HG03575 (cell line): ENCODE results near the gene UVSSA.

Experiments used
- ATAC-seq: cut with Tn5 transposase; IDR thresholded peaks from one replicate; pipeline ENCODE4 v1.9.1; 2021; ENCODE audit not compliant: unreplicated experiment, insufficient number of reproducible peaks, low FRiP score; ENCODE audit errors: extremely low read depth

UVSSA gene, protein sequence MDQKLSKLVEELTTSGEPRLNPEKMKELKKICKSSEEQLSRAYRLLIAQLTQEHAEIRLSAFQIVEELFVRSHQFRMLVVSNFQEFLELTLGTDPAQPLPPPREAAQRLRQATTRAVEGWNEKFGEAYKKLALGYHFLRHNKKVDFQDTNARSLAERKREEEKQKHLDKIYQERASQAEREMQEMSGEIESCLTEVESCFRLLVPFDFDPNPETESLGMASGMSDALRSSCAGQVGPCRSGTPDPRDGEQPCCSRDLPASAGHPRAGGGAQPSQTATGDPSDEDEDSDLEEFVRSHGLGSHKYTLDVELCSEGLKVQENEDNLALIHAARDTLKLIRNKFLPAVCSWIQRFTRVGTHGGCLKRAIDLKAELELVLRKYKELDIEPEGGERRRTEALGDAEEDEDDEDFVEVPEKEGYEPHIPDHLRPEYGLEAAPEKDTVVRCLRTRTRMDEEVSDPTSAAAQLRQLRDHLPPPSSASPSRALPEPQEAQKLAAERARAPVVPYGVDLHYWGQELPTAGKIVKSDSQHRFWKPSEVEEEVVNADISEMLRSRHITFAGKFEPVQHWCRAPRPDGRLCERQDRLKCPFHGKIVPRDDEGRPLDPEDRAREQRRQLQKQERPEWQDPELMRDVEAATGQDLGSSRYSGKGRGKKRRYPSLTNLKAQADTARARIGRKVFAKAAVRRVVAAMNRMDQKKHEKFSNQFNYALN

DNA sequence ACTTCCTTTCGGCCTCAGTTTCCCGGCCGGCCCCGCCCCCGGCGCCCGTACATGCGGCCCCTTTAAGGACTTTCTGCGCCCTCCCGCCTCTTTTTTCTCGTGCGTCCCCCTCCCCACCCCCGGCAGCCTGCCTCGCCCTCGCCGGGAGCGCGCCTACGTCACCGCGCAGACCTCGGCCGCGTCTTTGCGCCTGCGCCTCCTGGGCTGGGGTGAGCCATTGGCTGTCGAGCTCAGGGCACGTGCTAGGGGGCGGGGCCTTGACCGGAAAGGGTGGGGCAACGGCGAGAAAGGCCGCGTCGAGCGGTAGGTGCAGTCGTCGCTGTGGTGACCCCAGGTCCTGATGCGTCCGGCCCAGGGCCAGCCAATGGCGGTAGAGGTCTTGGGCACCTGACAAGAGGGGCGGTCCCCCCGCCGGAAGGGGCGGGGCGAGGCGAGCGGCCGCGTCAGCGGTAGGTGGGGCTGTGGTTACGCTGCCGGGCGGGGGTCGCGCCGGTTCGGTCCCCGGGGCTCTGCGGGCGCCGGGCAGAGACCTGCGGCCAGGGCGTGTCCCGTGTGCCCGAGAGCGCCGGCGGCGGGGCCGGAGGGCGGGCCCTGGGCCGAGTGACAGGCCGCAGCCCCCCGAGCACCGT, at the start of gene UVSSA:
Gene UVSSA (plus strand): TSS at position 428 of the 629 bp plus-strand sequence. CDS start 884 bp downstream, outside the sequence.
- ATAC-seq, result peak; percentile 55

DNA sequence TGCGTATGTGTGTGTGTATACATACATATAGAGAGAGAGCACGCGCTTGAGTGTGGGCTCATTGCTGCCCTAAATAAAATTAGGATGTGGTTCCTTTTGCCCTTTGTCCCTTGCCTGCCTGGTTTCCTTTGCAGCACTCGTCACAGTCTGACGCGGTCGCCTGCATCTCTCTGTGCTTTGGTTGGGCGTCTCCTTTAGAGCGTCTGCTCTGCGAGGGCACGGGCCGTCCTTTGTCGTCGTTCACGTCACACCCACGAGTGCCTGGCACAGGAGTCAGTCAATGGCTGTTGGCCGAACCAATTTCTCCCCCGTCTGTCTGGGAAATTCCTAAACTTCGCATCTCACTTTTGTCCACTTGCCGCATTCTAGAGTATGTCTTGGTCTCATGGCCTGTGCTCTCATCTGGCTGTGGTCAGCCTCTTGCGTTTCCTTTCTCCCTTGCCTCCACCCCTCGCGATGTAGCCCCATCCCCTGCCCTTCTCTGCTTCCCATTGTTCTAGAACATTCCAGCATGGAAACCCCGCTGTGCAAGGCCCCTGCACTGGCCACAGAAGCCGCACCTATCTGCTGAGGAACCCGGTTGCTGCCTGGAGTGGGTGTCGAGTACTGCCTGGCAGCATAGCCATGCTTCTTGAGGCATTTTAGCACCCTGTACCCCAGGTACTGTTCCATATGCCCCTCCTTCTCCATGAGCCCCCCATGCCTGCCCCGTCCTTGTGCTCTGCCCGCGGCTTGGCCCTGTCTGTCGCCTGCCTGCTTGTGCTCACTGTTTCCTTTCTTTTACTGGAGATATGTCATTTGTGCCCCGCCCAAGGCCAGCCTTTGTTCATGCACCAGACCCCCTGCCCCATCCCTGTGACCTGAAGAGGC, 49.3 kb upstream of the UVSSA start:
- no peak for ATAC-seq

DNA sequence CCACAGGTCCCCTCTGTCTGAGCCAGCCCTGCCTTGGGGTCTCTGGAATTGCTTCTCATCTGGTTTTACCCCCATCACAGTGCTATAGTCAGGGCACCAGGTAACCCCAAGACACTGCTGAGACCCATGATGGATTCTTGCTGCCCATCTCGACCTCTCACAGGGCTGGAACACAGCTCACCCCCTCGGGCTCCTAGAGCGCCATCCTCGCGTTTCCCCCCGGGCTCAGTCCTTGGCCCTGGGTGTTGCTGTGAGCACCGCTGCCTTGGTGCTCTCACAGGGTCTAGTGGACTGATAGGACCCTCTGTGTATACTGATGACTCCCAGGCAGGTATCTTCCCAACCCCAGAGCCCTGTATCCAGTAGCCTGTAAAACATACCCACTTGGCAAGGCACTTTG, 48.5 kb upstream of the UVSSA start:
- ATAC-seq, result no peak

DNA sequence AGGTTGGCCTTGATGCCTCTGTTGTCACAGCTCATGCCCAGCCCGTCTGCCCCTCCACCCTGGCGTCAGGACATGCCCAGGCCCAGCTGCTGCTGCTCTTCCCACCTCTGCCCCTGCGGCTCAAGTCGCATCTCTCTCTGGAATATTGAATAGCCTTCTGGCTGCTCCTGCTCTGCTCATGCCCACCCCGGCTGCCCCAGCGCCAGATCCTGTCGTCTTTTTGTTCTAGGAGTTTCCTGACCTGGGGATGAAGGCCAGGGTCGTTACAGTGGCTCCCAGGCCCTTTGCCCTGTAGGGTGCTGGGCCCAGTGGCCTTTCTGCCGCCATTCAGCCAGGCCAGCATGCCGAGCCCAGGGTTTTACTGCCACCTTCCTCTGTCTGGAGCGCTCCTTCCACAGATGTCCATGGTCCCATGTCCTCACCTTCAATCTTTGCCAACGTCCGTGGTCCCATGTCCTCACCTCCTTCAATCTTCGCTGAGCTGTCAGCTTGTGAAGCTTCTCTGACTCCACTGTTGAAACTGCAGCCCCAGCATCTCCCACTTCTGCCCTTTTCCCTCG, 47.6 kb upstream of the UVSSA start:
- ATAC-seq, result no peak

DNA sequence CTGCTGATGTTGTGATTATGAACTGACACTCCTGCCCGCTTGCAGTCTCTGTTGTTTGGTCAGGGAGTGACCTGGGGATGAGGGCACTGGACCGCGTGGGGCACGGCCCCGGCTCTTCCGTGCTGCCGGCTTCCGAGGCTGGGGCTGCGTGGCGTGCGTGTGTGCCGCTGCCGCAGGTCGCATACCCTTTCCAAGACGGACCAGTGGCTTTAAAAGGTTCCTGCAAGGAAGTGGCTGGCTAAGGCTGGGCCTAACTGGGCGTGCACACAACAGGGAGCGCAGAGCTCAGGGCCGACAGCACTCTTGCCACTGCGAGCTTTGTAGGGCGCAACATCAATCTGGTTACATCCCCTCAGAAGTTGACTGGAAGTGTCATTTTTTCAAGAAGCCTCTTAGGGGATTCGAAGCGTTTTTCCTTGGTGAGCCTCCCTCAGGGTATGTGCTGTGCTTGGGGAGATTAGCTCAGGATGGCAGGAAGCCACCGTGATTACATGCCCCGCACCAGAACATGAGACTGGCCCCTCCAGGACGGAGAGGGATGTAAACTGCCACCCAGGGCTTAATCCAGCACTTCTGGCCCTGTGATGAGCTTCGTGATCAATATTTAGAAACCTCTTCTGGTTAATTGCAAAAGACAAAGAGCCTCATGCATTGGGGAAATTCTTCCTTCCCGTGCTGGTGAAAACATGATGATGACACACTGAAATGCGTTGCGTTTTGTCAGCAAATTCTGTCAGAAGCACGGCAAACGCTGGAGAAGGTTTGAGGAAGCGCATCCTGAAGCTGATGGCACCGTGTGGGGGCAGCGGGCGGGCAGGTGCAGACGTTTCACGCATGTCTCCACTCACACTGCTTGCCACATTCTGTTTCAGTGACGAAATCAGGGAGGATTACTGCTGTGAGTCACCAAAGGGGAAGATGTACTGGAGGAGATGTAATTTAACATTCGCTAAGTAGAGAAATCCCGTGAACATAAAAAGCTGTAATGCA, 46.2 kb upstream of the UVSSA start:
- no peak for ATAC-seq

DNA sequence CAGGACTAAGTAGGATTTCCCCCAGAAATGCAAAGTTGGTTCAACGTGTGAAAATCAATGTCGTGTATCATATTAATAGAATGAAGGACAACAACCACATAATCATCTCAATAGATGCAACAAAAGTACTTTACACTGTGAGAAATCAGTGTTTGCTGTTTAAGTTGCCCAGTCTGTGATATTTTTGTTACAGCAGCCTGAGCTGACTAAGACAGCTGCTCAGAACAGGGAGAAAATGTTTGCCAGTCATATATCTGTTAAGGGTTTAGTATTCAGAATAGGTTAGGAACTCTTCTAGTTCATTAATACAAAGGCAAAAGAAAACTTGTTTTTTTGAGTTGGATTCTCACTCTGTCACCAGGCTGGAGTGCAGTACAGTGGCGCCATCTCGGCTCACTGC, 44.8 kb upstream of the UVSSA start:
- ATAC-seq, result no peak

DNA sequence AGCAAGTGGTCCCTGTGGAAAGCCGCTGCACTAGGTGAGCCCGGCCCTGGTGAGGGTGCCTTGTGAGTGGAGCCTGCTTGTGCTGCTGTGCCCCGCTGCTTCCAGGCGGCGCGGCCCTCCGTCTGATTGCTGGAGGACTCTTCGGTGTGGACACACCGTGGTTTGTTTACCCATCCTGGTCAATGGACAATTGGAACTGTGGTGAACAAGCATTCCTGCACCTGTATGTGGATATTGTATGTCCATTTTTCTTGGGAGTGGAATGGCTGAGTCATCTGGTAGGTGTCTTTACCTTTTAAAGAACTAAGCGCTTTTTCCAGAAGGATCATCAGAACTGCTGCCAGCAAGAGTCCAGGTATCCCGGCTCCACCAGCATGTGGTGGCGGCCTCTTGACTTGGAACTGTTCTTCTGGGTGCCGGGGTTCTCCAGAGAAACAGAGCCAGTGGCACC, 41.7 kb upstream of the UVSSA start:
- ATAC-seq, result no peak

DNA sequence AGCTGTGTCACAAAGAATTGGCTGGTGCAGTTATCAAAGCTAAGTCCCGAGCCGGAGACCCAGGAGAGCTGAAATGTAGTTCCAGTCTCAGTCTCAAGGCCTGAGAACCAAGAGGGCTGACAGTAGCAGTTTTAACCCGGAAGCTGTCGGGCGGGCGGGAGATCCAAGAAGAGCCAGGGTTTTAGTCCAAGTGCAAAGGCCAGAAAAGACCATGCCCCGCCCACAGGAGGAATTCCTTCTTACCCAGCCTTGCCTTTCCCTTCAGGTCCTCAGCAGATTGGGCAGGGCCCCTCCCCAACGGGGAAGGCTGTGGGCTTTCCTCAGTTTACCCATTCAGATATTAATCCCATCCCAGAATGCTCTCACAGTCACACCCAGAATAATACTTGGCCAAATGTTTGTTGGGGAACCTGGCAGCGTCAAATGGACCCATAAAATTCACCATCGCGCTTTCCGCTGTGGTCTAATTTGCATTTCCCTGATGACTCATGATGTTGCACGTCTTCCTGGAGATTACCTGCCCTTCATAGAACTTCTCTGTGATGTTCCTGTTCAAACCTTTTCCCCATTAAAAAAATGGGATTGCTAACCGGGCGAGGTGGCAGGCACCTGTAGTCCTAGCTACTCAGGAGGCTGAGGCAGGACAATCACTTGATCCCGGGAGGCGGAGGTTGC, 41.1 kb upstream of the UVSSA start:
- ATAC-seq, result no peak

DNA sequence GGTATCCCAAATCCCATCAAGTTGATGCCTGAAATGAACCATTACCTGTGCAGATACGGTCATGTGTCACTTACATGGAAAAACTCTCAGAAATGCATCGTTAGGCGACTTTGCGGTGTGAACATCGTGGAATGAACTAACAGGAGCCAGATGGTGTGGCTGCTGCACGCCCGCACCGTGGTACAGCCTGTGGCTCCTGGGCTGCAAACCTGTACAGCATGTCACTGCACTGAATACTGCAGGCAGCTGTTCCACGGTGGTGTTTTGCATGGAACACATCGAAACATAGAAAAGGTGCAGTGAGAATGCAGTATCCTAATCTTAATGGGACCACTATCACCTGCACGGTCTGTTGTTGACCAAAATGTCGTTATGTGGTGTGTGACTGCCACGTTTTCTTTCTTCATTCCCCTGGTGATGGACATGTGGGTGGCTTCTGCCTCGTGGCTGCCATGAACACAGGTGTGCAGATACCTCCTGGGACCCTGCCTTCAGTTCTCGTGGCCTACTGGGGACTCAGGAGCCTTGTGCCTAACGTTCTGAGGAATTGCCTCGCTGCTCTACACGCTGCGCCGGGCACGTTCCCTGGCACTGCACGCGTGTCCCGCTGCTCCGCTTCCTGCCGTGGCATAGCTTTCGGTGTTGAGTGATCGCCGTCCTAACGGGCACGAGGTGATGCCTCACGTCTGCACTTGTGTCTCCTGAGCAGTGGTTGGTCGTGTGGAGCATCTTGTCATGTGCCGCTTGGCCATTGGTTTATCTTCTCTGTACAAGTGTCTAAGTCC, 38.9 kb upstream of the UVSSA start:
- no peak for ATAC-seq

DNA sequence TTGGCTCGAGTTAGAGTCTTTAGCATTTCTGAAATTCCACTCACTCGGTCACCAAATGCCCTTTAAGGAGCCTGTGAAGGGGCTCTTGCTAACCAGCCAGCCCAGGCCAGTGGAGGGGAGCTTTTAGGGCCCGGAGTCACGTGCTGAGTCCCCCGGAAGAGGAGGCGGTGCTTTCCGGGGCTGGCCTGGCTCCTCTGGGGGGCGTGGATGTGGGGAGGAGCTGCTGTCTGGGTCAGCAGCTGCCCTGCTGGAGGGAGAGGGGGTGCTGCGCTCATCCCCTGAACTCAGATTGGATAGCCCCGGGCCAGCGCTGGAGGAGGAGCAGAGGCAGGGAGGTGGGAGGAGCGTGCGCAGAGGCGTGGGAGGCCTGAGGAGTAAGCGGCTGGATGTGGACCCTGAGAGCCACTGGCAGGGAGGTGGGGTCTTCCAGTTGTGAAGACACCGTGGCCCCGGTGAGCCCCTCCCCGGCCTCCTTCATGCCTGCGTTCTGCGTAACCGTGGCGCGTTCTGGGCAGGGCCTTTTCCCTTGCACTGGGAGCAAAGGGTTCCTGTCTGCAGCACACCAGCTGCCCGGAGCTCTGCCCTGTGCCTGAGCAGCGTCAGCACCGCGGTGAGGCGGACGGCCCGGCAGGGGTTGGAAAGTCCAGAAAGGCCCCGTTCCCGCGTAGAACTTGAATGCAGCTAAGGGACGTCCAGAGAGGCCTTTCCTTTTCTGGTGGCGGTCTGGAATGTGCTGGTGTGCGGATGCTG, 37.6 kb upstream of the UVSSA start:
- ATAC-seq, result no peak

DNA sequence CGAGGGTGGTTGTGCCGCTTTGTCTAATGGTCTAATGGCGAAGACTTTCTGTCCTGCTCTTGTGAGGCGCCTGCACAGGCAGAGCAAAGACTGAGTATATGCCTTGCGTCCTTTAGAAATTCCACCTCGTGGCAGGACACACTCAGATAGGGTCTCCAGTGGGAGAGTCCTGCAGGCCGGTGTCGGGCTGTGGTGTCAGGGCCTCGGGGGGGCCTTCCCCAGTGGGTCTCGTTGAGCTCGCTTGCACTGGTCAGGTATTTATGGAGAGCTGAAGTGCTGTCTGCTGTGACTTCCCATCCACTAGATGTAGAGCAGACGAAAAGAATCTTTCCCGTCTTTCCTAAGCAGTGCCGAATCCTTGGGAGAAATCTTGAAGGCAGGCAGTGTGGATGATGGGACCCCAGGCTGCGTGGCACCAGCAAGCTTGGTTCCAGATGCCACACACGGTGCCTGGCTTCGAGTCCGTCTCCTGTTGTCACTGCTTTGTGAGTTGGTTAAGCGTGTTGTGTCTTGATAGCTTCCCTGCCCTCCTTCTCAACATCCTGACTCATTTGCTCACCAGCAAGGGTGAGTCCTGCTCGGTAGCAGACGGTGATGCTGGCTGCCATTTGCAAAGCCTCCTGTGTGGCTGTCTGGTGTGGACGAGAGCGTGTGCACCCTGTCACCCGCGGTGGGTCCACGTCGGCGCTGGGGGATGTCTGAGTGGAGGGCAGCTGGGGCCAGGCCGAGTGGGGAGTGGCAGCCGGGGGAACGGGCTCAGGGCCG, 36.8 kb upstream of the UVSSA start:
- ATAC-seq, result no peak

DNA sequence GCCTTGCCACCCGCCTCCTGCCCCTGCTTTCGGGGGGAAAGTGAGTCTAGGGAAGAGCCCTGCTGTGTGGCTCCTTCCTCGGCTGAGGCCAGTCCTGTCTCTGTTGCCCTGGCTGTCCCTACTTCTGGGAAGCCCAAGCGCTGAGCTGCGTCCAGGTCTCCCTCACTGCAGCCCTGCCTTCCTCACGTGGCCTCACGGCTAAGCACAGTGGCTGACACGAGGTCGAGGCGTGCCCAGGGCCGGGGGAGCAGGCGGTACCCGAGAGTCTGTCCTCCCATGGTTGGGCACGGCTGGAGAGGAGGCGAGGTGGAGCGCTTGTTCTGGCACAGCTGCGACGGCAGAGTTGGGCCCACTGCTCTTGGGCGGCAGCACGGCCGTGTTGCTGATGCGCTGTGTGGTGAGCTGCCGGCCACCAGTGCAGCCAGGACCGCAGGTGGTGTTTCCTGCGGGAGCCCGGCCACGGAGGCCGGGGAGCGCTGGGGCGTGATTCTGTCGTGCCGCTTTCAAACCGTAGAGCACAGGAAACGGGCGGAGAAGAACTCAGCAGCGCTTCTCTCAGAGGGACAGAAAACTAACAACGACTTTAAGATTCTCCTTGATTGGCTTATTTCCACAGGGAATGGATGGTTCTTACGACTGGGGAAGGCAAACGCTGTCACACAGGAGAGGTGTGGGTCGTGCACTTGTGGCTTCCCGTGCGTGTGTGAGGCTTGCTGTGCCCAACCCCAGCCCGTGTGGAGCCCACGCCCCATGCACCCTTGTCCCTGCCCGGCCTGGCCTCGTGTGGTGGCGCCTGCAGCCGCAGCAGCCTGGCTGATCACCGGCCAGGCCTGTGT, 36.0 kb upstream of the UVSSA start:
- no peak for ATAC-seq

DNA sequence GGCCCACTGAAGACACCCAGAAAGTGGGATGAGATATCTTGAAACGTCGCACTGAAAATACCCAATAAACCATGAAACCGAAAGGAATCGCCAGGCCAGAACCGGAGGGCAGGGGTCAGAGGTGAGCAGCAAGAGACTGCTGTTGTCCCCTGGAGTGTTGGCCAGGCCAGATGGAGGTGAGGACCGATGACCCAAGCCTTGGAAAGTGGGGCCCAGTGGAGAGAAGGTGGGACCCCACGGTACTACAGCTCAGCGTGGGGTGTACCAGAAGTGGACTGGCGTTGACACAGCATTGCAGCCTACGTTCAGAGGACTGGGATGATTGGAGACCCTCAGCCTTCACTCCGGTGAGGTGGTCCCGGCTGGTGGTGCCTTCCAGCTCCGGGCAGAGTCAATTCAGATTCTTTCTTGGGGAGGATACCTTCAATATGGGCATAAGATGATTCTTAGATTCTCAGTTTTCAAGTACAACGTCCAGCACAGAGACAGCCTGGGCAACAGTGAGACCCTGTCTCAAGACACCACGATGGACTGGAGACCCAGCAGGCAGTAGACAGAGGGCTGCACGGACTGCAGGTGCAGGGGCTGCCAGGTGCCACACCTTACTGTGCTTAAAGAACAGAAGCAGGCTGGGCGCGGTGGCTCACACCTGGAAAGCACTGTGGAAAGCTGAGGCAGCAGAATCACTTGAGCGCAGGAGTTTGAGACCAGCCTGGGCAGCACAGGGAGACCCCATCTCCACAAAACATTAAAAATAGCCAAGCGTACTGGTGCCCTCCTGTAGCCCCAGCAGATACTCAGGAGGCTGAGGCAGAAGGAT, 34.0 kb upstream of the UVSSA start:
- ATAC-seq, result no peak

DNA sequence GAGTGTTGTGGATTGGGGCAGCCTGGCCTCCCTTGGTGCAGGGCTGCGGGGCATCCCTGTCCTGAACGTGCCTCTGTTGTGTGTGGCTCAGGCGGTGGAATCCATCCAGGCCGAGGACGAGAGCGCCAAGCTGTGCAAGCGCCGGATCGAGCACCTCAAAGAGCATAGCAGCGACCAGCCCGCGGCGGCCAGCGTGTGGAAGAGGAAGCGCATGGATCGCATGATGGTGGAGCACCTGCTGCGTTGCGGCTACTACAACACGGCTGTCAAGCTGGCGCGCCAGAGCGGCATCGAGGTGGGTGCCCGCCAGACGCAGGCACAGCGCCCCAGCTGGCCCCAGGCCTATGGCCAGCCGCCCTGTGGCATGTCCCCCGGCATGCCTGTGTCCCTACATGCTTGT, 31.7 kb upstream of the UVSSA start:
- no peak for ATAC-seq
